K562 (cell line): ENCODE data around the gene SATB1. TPM values are rescaled to one million over a fixed set of nuclear protein-coding genes. Genes with fewer than 3 reads are reported as not detected.

Source experiments
- ATAC-seq: fragments of 200-7000 bp; cut with Tn5 transposase; 3 replicates; pipeline ENCODE4 v1.9.1; 2020; ENCODE audit warnings: moderate library complexity
- BruUV-seq: library from RNA; stranded (reverse); fragments of 400-500 nt; replicated peaks from 2 replicates; lab custom pipeline; 2021; lab: Mats Ljungman, UMichigan
- CTCF ChIA-PET: fragments of 300-600 bp; formaldehyde crosslinking; extraction: SDS; loops from one replicate; lab custom pipeline; 2021; ENCODE audit warnings: low intra/inter-chr PET ratio; lab: Yijun Ruan, JAX
- POLR2A ChIA-PET: fragments of 300-600, 350-650 bp; sonication (Branson Sonifier 250); formaldehyde crosslinking; extraction: SDS; loops from one replicate; lab custom pipeline; 2021; ENCODE audit warnings: antibody characterized with exemption, inconsistent platforms; lab: Yijun Ruan, JAX
- DNase-seq, 4 experiments: peaks; one replicate each; pipeline versions ENCODE4 v3.0.0 to v3.0.0-alpha.2; 2011 to 2018; ENCODE audit warnings: low spot score in 3 of 4, mixed read lengths in 3 of 4; ENCODE audit errors: extremely low read depth in 1 of 4
- FAIRE-seq: peaks from 2 replicates; lab custom pipeline; 2011; peaks lifted over from hg19 to GRCh38; lab: Jason Lieb, UNC
- H2AFZ ChIP-seq: 2 replicates; pipeline ENCODE4 v1.6.0; 2011; ENCODE audit warnings: low read depth, low read length, control low read depth, inconsistent platforms
- H3K27ac ChIP-seq: fragments of 200-600 bp; 3 replicates; pipeline ENCODE4 v1.8.0; 2011; ENCODE audit warnings: low read depth, mild to moderate bottlenecking, control low read depth, inconsistent platforms, low read length, moderate library complexity, mixed read lengths; ENCODE audit errors: extremely low read depth
- H3K27me3 ChIP-seq, 2 experiments: fragments of 300-600 bp in 1 of 2; 2 replicates in 1 of 2; 3 replicates in 1 of 2; pipeline versions ENCODE4 v1.6.0 to v1.8.0; 2011; ENCODE audit warnings: inconsistent platforms in 2 of 2, low read length in 2 of 2, mild to moderate bottlenecking in 1 of 2, mixed read lengths in 1 of 2, moderate library complexity in 1 of 2; ENCODE audit not compliant: control insufficient read depth in 2 of 2, insufficient read depth in 2 of 2
- H3K36me3 ChIP-seq: fragments of 300-600 bp; 3 replicates; pipeline ENCODE4 v1.8.0; 2011; ENCODE audit warnings: mild to moderate bottlenecking, low read length, inconsistent platforms; ENCODE audit not compliant: control insufficient read depth, insufficient read depth
- H3K4me1 ChIP-seq, 2 experiments: fragments of 200-600 bp in 1 of 2; replicated peaks in 1 of 2; 2 replicates in 1 of 2; 3 replicates in 1 of 2; pipeline versions ENCODE4 v1.5.1 to v1.8.0; 2011; ENCODE audit warnings: inconsistent platforms in 2 of 2, low read length in 2 of 2, mild to moderate bottlenecking in 1 of 2, mixed read lengths in 1 of 2, moderate library complexity in 1 of 2; ENCODE audit not compliant: control insufficient read depth in 2 of 2, insufficient read depth in 2 of 2
- H3K4me2 ChIP-seq: 2 replicates; pipeline ENCODE4 v1.6.1; 2011; ENCODE audit warnings: low read length, control low read depth, inconsistent platforms, mixed read lengths; ENCODE audit not compliant: insufficient read depth
- H3K4me3 ChIP-seq: fragments of 200-600 bp; sonication (generic), shearing (Covaris generic); 2 replicates; pipeline ENCODE4 v1.5.1; 2016; ENCODE audit warnings: control low read depth, inconsistent platforms
- H3K79me2 ChIP-seq: fragments of 200-600 bp; 3 replicates; pipeline ENCODE4 v1.8.0; 2011; ENCODE audit warnings: low read length, inconsistent platforms; ENCODE audit not compliant: control insufficient read depth, insufficient read depth
- H3K9ac ChIP-seq, 2 experiments: 2 replicates each; pipeline versions ENCODE4 v1.6.0 to v1.6.1; 2011; ENCODE audit warnings: low read depth in 2 of 2, low read length in 2 of 2, control low read depth in 1 of 2, inconsistent platforms in 1 of 2, mild to moderate bottlenecking in 1 of 2, mixed read lengths in 1 of 2; ENCODE audit not compliant: insufficient read depth in 1 of 2
- H3K9me1 ChIP-seq: one replicate; pipeline ENCODE4 v1.6.0; 2011; ENCODE audit warnings: inconsistent platforms, mild to moderate bottlenecking, low read length, moderate library complexity; ENCODE audit not compliant: control insufficient read depth, insufficient read depth
- H3K9me3 ChIP-seq: replicated peaks from 2 replicates; pipeline ENCODE4 v1.5.1; 2011; ENCODE audit warnings: low read depth, low read length, inconsistent platforms; ENCODE audit not compliant: control insufficient read depth, insufficient read depth
- H4K20me1 ChIP-seq: replicated peaks from 2 replicates; pipeline ENCODE4 v1.6.1; 2011; ENCODE audit warnings: low read length, inconsistent platforms, mixed read lengths; ENCODE audit not compliant: control insufficient read depth, insufficient read depth
- NR4A1 ChIP-seq, 2 experiments: fragments of 250-450 bp in 1 of 2; fragments of 450-650 bp in 1 of 2; sonication (Bioruptor Pico) in 1 of 2; IDR thresholded peaks; 2 replicates each; pipeline versions ENCODE4 v1.4.0 to v1.6.1; 2016 to 2020; ENCODE audit warnings: mild to moderate bottlenecking in 2 of 2, missing compliant biosample characterization in 1 of 2, missing genetic modification characterization in 1 of 2, moderate library complexity in 1 of 2
- RUNX1 ChIP-seq: sonication (generic); IDR thresholded peaks from 2 replicates; pipeline ENCODE4 v1.6.1; 2016; ENCODE audit warnings: antibody characterized with exemption, low read depth
- SMAD4 ChIP-seq: fragments of 250-450 bp; sonication (Bioruptor Pico); conservative IDR thresholded peaks from 2 replicates; pipeline ENCODE4 v1.8.0; 2021; ENCODE audit warnings: inconsistent platforms, mild to moderate bottlenecking, moderate library complexity
- TAF1 ChIP-seq: IDR thresholded peaks from 2 replicates; pipeline ENCODE4 v1.6.1; 2011; ENCODE audit warnings: mild to moderate bottlenecking, low read length, moderate library complexity; ENCODE audit not compliant: insufficient read depth, control insufficient read depth, severe bottlenecking; ENCODE audit errors: extremely low read depth
- TEAD1 ChIP-seq, 2 experiments: fragments of 450-650 bp in 1 of 2; sonication (generic) in 1 of 2; formaldehyde crosslinking; IDR thresholded peaks; 2 replicates each; pipeline versions ENCODE4 v1.4.0 to v1.8.0; 2020 to 2022; ENCODE audit warnings: mild to moderate bottlenecking in 2 of 2, missing genetic modification reagents in 1 of 2
- TEAD2 ChIP-seq: fragments of 450-650 bp; IDR thresholded peaks from 2 replicates; pipeline ENCODE4 v1.6.1; 2016; ENCODE audit warnings: missing genetic modification characterization, control low read depth, missing compliant biosample characterization
- ZNF184 ChIP-seq: sonication (generic); formaldehyde crosslinking; IDR thresholded peaks from 2 replicates; pipeline ENCODE4 v1.5.0; 2020; ENCODE audit warnings: missing genetic modification reagents
- ZNF644 ChIP-seq: fragments of 200-800 bp; sonication (Bioruptor generic); IDR thresholded peaks from 2 replicates; pipeline ENCODE4 v1.6.1; 2016; ENCODE audit warnings: low read depth, missing genetic modification characterization, missing compliant biosample characterization
- WGBS: fragments of 100-300 bp; shearing (Covaris generic); methylation state at CpG from one replicate; pipeline ENCODE4 v1.1.6; 2016; ENCODE audit warnings: low coverage, mixed read lengths; ENCODE audit not compliant: insufficient coverage; ENCODE audit errors: missing lambda C conversion rate; 5-methylcytosine and 5-hydroxymethylcytosine counted together
- in situ Hi-C: fragments of 300-500 bp; cut with MboI; formaldehyde crosslinking; loops from 4 replicates; pipeline ENCODE4 v1.15.0; 2018; ENCODE audit warnings: inconsistent platforms, mixed read lengths
- intact Hi-C: fragments of 100-400 bp; cut with micrococcal nuclease; formaldehyde crosslinking; loops from 2 replicates; pipeline ENCODE4 v1.14.2; 2022
- polyA plus RNA-seq, 8 experiments: library from polyadenylated mRNA; depleted of rRNA in 4 of 8; stranded (reverse) in 5 of 8; unstranded in 3 of 8; fragments of >200 nt; fragmentation: Nextera tagmentation in 2 of 8; fragmentation: Illumina TruSeq in 1 of 8; extraction: Ambion mirVana in 2 of 8; extraction: Trizol in 1 of 8; gene quantifications; 2 replicates each; pipeline versions ENCODE4 v1.2.1 to v1.2.3, GENCODE V29; 2011 to 2014; ENCODE audit warnings: inconsistent platforms in 1 of 8, missing spikeins in 1 of 8
- total RNA-seq, 7 experiments: library from RNA; depleted of rRNA in 6 of 7; stranded (reverse); fragments of >200 nt in 6 of 7; fragmentation: Illumina TruSeq in 2 of 7; extraction: Trizol in 2 of 7; gene quantifications; 2 replicates each; pipeline versions ENCODE4 v1.2.1 to v1.2.3, GENCODE V29; 2011 to 2021; ENCODE audit warnings: low replicate concordance in 1 of 7
- TF ChIP-seq, protein P1 (sequence below): fragments of 450-650 bp; IDR thresholded peaks from 2 replicates; pipeline ENCODE4 v1.6.1; 2018; ENCODE audit not compliant: partially characterized antibody
- TF ChIP-seq, protein P2 (sequence below): IDR thresholded peaks from 2 replicates; pipeline ENCODE4 v1.6.1; 2011; ENCODE audit warnings: borderline replicate concordance, low read depth, mild to moderate bottlenecking, moderate library complexity, low read length; ENCODE audit not compliant: insufficient read depth, poor library complexity, severe bottlenecking
- TF ChIP-seq, protein P3 (sequence below): fragments of 450-650 bp; conservative IDR thresholded peaks from 2 replicates; pipeline ENCODE4 v1.6.1; 2016; ENCODE audit warnings: missing genetic modification characterization, low read depth, mild to moderate bottlenecking, missing compliant biosample characterization, moderate library complexity

SATB1 gene
- total and polyA plus RNA-seq, 9 of the 15 experiments (the other 6 are each of a cell fraction or from before 2014, with no cell fraction given): 0.03 to 2.5 (median 0.15) TPM; not detected in 1

DNA sequence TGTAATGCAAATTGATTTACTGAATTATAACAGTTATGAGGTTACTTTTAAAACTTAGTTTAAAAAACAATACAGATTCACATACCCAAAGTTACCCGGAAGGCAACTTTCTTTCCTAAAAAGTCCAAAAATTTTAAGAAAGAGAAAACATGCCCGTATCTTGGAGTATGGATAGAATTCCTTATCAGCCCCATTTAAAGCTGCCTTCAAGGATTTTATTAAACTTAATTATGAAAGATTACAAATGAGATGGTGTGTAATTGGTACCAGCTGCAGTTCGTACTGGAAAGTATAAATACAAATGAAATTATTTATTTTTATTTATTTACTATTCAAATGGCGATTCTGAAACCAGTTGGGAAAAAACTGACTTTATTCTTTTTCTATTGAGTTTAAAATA is 39.4 kb downstream of the SATB1 start:
- ATAC-seq: no peak
- Histone ChIP-seq H3K9ac (no peak overlapping the region), H3K4me2 (no peak overlapping the region), H3K79me2 (no peaks in the 10 kb centered on the region), H3K9me1 (no peaks in the 10 kb centered on the region), H2AFZ (no peak overlapping the region), H4K20me1 (no peaks in the 10 kb centered on the region), H3K4me3 (no peak overlapping the region), H3K9me3 (no peaks in the 10 kb centered on the region), H3K27ac (no peak overlapping the region), H3K27me3 (no peaks in the 10 kb centered on the region), H3K4me1 (no peaks in the 10 kb centered on the region), H3K36me3 (no peaks in the 10 kb centered on the region)
- intact Hi-C loops: loop anchor here (5.0 kb wide), 1 partner anchor 1133 kb away; no protein-coding TSS in a partner anchor
- in situ Hi-C loops: no loop called here
- DNase-seq: no peak
- TF ChIP-seq, protein P1, sequence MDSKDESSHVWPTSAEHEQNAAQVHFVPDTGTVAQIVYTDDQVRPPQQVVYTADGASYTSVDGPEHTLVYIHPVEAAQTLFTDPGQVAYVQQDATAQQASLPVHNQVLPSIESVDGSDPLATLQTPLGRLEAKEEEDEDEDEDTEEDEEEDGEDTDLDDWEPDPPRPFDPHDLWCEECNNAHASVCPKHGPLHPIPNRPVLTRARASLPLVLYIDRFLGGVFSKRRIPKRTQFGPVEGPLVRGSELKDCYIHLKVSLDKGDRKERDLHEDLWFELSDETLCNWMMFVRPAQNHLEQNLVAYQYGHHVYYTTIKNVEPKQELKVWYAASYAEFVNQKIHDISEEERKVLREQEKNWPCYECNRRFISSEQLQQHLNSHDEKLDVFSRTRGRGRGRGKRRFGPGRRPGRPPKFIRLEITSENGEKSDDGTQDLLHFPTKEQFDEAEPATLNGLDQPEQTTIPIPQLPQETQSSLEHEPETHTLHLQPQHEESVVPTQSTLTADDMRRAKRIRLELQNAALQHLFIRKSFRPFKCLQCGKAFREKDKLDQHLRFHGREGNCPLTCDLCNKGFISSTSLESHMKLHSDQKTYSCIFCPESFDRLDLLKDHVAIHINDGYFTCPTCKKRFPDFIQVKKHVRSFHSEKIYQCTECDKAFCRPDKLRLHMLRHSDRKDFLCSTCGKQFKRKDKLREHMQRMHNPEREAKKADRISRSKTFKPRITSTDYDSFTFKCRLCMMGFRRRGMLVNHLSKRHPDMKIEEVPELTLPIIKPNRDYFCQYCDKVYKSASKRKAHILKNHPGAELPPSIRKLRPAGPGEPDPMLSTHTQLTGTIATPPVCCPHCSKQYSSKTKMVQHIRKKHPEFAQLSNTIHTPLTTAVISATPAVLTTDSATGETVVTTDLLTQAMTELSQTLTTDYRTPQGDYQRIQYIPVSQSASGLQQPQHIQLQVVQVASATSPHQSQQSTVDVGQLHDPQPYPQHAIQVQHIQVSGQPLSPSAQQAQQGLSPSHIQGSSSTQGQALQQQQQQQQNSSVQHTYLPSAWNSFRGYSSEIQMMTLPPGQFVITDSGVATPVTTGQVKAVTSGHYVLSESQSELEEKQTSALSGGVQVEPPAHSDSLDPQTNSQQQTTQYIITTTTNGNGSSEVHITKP: no peak
- TF ChIP-seq TEAD1 (CRISPR knock-in tag; IDR thresholded peaks at IDR 0.05) (no peak), TAF1 (no peak), SMAD4 (no peak), ZNF644 (tag) (no peak), RUNX1 (no peak), ZNF184 (no peak), TEAD2 (tag) (no peak), NR4A1 (CRISPR knock-in tag; IDR thresholded peaks at IDR 0.05) (no peak), NR4A1 (tag; IDR thresholded peaks at IDR 0.05) (no peak)
- TF ChIP-seq, protein P2, sequence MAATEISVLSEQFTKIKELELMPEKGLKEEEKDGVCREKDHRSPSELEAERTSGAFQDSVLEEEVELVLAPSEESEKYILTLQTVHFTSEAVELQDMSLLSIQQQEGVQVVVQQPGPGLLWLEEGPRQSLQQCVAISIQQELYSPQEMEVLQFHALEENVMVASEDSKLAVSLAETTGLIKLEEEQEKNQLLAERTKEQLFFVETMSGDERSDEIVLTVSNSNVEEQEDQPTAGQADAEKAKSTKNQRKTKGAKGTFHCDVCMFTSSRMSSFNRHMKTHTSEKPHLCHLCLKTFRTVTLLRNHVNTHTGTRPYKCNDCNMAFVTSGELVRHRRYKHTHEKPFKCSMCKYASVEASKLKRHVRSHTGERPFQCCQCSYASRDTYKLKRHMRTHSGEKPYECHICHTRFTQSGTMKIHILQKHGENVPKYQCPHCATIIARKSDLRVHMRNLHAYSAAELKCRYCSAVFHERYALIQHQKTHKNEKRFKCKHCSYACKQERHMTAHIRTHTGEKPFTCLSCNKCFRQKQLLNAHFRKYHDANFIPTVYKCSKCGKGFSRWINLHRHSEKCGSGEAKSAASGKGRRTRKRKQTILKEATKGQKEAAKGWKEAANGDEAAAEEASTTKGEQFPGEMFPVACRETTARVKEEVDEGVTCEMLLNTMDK: no peak
- TF ChIP-seq, protein P3, sequence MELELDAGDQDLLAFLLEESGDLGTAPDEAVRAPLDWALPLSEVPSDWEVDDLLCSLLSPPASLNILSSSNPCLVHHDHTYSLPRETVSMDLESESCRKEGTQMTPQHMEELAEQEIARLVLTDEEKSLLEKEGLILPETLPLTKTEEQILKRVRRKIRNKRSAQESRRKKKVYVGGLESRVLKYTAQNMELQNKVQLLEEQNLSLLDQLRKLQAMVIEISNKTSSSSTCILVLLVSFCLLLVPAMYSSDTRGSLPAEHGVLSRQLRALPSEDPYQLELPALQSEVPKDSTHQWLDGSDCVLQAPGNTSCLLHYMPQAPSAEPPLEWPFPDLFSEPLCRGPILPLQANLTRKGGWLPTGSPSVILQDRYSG: no peak
- no peak for FAIRE-seq
- WGBS: 0% methylated on average over 4 of the region's 4 CpGs
- CTCF ChIA-PET: no interaction called here
- BruUV-seq: no TSS peak
- POLR2A ChIA-PET: no interaction called here
